ENCODE measurements around the gene APH1A. TPM values are rescaled to one million over a fixed set of nuclear protein-coding genes. Genes with fewer than 3 reads are reported as not detected.

Gene APH1A
- total RNA-seq, 1 donor from 2014 or later = 49.3 TPM

- DNase-seq = no peak
- TF ChIP-seq, protein P1, sequence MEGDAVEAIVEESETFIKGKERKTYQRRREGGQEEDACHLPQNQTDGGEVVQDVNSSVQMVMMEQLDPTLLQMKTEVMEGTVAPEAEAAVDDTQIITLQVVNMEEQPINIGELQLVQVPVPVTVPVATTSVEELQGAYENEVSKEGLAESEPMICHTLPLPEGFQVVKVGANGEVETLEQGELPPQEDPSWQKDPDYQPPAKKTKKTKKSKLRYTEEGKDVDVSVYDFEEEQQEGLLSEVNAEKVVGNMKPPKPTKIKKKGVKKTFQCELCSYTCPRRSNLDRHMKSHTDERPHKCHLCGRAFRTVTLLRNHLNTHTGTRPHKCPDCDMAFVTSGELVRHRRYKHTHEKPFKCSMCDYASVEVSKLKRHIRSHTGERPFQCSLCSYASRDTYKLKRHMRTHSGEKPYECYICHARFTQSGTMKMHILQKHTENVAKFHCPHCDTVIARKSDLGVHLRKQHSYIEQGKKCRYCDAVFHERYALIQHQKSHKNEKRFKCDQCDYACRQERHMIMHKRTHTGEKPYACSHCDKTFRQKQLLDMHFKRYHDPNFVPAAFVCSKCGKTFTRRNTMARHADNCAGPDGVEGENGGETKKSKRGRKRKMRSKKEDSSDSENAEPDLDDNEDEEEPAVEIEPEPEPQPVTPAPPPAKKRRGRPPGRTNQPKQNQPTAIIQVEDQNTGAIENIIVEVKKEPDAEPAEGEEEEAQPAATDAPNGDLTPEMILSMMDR (IDR thresholded peaks at IDR 0.05; ENCODE audit: borderline replicate concordance) = no peak
- H3K9me3 ChIP-seq (replicated peaks) = no peaks in the 10 kb centered on the region
- H3K36me3 ChIP-seq = peaks cover 36% of the 10 kb centered on the region
- H3K4me3 ChIP-seq = peak overlapping the region; percentile 99
- H3K27me3 ChIP-seq (ENCODE audit: low read depth) = no peaks in the 10 kb centered on the region
- intact Hi-C loops (cut with micrococcal nuclease) = no loop called here
- peaks cover 47% of the 10 kb centered on the region for H3K4me1 ChIP-seq
- H3K27ac ChIP-seq (replicated peaks) = peak overlapping the region; percentile 99
These were observed 920 bp downstream of the APH1A start for GRCh38 chr1:150267896-150268295.

- H3K36me3 ChIP-seq = peaks cover 36% of the 10 kb centered on the region
- no peak overlapping the region for H3K4me3 ChIP-seq
- H3K4me1 ChIP-seq = peaks cover 37% of the 10 kb centered on the region
- DNase-seq = no peak
- no peaks in the 10 kb centered on the region for H3K27me3 ChIP-seq (ENCODE audit: low read depth)
- H3K27ac ChIP-seq (replicated peaks) = no peak overlapping the region
- intact Hi-C loops (cut with micrococcal nuclease) = no loop called here
- TF ChIP-seq, protein P1 (IDR thresholded peaks at IDR 0.05; ENCODE audit: borderline replicate concordance) = no peak
- H3K9me3 ChIP-seq (replicated peaks) = no peaks in the 10 kb centered on the region
These were observed 5.3 kb downstream of the APH1A start for GRCh38 chr1:150263549-150263948.

GRCh38 chr1:150262388-150263320, 6.2 kb downstream of the APH1A start:
- no peaks in the 10 kb centered on the region for H3K27me3 ChIP-seq (ENCODE audit: low read depth)
- H3K9me3 ChIP-seq (replicated peaks) = no peaks in the 10 kb centered on the region
- intact Hi-C loops (cut with micrococcal nuclease) = no loop called here
- H3K27ac ChIP-seq (replicated peaks) = no peak overlapping the region
- TF ChIP-seq, protein P1 (IDR thresholded peaks at IDR 0.05; ENCODE audit: borderline replicate concordance) = no peak
- H3K36me3 ChIP-seq = peaks cover 36% of the 10 kb centered on the region
- no peak for DNase-seq
- H3K4me3 ChIP-seq = no peak overlapping the region
- peaks cover 30% of the 10 kb centered on the region for H3K4me1 ChIP-seq

GRCh38 chr1:150261367-150261766, 7.4 kb downstream of the APH1A start:
- intact Hi-C loops (cut with micrococcal nuclease) = no loop called here
- H3K27me3 ChIP-seq (ENCODE audit: low read depth) = no peaks in the 10 kb centered on the region
- no peaks in the 10 kb centered on the region for H3K9me3 ChIP-seq (replicated peaks)
- H3K36me3 ChIP-seq = peaks cover 24% of the 10 kb centered on the region
- DNase-seq = no peak
- no peak overlapping the region for H3K27ac ChIP-seq (replicated peaks)
- H3K4me1 ChIP-seq = peaks cover 31% of the 10 kb centered on the region
- no peak overlapping the region for H3K4me3 ChIP-seq
- TF ChIP-seq, protein P1 (IDR thresholded peaks at IDR 0.05; ENCODE audit: borderline replicate concordance) = no peak

DNA sequence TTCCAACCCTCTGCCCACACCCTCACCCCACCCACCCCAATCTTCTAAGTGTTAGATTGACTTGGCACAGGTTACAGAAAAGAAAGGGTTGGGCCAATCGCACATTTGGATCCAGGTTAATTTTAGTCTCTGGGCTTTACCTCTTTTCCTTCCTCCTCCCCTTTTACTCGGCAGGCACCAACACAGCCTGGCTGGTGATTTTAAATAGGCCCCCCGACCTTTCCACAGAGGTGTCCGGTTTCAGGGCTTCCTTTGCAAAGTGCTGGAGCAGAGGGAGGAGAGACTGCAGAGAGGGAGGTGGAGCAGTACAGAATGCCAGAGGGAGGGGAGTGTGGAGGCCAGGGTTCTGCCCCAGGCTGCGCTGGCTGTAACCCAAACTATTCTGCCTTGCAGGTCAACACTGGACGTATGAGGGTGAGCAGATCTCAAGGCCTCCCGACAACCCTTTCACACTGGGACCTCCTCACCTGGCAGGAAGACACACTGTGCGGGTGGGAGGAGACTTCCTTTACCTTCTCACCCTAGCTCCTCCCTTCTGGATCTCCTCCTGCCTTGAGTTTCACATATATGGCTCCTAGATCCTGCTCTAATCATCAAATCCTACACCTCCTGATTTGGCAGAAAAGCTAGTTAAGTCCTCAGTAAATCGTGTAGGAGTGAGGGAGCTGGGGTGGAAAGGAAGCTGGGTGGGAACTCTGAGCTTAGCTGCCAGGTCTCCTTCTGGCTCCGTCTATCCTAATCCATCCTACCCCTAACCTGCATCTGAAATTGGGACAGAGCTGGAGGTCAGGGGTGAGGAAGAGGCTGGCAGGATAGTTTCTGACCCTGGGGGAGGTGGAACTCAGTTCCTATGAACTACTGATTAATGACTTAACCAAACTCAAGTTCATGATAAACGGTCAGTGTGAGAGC, 8.8 kb downstream of the APH1A start:
- TF ChIP-seq, protein P1 (IDR thresholded peaks at IDR 0.05; ENCODE audit: borderline replicate concordance) = no peak
- Histone ChIP-seq H3K27me3 (ENCODE audit: low read depth) (no peaks in the 10 kb centered on the region), H3K4me3 (peak overlapping the region; percentile 58), H3K27ac (replicated peaks) (peak overlapping the region; percentile 64), H3K36me3 (peaks cover 11% of the 10 kb centered on the region), H3K9me3 (replicated peaks) (no peaks in the 10 kb centered on the region), H3K4me1 (peaks cover 41% of the 10 kb centered on the region)
- no peak for DNase-seq
- intact Hi-C loops (cut with micrococcal nuclease) = no loop called here
